Astrocyte of the cerebellum (primary cell): ENCODE measurements around the gene SCO2.
A peak's percentile ranks its signal among the peaks of the same experiment; 100 is the strongest.

Experiments used
- DNase-seq: peaks from one replicate; pipeline ENCODE4 v3.0.0-alpha.2; 2011; ENCODE audit warnings: low read depth
- H3K4me3 ChIP-seq: 2 replicates; pipeline ENCODE4 v1.5.1; 2011; ENCODE audit warnings: mild to moderate bottlenecking, low read depth, low read length, moderate library complexity
- in situ Hi-C: cut with HindIII; loops from 2 replicates; pipeline ENCODE4 v1.10.0; 2017; ENCODE audit warnings: low sequenced_read_pairs
- TF ChIP-seq, protein P1 (sequence below): IDR thresholded peaks from 2 replicates; pipeline ENCODE4 v1.5.1; 2012; ENCODE audit warnings: low read length, low read depth, moderate library complexity, mild to moderate bottlenecking; ENCODE audit errors: missing control alignments

SCO2 gene

DNA sequence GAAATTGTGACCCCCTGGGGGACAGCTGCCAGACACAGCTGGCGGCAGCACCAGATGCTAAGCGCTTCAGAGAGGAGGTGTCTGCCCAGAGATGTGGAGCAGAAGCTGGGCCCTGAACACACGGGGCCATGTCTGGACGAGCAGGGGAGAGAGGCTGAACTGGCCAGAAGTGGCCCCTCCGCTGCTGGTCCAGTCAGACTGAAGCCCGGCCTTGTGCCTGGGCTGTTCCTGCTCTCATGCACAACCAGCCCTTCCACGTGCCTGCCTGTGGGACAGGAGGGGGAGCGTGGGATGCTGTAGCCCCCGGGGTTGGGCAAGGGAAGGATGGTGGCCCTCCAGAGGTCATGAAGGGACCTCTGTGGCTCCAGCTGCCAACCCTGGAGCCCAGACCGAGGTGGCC lies 42.3 kb downstream of the SCO2 start:
- H3K4me3 ChIP-seq = no peak overlapping the region
- TF ChIP-seq, protein P1, sequence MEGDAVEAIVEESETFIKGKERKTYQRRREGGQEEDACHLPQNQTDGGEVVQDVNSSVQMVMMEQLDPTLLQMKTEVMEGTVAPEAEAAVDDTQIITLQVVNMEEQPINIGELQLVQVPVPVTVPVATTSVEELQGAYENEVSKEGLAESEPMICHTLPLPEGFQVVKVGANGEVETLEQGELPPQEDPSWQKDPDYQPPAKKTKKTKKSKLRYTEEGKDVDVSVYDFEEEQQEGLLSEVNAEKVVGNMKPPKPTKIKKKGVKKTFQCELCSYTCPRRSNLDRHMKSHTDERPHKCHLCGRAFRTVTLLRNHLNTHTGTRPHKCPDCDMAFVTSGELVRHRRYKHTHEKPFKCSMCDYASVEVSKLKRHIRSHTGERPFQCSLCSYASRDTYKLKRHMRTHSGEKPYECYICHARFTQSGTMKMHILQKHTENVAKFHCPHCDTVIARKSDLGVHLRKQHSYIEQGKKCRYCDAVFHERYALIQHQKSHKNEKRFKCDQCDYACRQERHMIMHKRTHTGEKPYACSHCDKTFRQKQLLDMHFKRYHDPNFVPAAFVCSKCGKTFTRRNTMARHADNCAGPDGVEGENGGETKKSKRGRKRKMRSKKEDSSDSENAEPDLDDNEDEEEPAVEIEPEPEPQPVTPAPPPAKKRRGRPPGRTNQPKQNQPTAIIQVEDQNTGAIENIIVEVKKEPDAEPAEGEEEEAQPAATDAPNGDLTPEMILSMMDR = no peak
- in situ Hi-C loops = loop anchor here (10.0 kb wide), 1 partner anchor 128 kb away; no protein-coding TSS in a partner anchor
- DNase-seq = no peak

DNA sequence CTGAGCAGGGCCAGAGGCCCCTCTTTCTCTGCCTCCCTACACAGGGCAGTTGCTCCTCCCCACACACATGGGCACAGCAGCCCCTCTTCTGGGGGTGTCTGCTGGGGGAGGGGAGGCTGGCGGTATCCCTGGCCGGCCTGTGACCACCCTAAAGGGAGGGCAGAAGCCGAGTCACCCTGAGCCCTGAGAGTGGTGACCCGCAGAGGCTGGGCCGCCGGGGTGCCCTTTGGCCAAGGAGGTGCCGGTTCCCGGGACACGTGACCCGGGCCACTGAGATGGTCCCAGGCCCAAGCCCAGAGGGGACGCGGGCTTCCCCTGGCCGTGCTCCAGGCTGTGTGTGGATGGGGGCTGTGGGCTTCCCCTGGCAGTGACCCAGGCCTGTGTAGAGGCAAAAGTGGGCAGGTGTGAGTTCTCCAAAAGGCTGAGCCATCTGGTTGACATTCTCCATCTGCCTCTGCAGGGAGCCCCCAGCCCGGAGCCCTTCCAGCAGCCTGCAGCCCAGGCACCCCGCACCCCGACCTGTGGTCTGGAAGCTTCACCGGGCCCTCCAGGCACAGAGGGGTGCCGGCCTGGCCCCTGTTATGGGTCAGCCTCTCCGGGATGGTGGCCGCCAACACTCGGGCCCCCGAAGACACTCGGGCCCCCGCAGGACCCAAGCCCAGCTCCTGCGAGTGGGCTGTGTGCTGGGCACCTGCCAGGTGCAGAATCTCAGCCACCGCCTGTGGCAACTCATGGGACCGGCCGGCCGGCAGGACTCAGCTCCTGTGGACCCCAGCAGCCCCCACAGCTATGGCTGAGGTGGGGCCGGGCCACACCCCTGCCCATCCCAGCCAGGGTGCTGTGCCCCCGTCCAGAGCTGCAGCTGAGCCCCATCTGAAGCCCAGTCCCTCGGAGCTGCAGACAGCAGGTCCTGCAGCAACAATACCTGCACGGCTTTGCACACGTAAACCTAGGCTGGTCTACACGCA lies 43.0 kb downstream of the SCO2 start:
- no peak for DNase-seq
- TF ChIP-seq, protein P1 = no peak
- H3K4me3 ChIP-seq = peak overlapping the region; percentile 34
- in situ Hi-C loops = loop anchor here (10.0 kb wide), 1 partner anchor 128 kb away; no protein-coding TSS in a partner anchor

DNA sequence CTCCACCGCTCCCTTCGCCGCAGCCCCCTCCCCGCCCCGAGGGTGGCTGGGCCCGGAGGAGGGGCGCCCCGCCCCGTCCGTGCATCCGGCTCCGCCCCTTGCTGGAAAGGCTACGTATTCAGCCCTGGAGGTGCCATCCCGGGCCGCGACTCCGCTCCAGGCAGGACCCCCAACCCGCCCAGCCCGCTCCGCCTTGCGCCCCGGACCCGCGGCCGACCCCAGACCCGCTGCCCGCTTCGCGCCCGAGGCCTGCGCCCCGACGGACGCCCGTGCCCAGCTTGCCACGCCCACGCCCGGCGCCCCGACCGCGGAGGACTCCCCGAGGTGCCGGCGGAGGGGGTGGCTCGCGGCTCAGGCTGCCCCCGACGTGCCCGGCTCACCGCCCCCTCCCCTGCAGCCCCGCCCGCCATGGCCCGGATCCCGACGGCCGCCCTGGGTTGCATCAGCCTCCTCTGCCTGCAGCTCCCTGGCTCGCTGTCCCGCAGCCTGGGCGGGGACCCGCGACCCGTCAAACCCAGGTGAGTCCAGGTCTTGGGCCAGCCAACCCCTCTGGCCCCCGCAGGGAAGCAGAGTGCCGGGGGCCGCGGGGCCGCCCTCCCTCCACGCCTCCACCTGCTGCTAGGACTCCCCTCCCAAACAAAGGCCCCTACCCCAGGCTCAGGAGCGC lies 43.8 kb downstream of the SCO2 start, which contains the start of gene ADM2:
TSS of gene ADM2 (plus strand) at position 104 of the 667 bp plus-strand sequence. CDS start at position 409, 305 bp downstream.
- peak within 1 kb of the TSS; percentile 34 for H3K4me3 ChIP-seq
- in situ Hi-C loops = loop anchor here (10.0 kb wide), 1 partner anchor 127 kb away; no protein-coding TSS in a partner anchor

DNA sequence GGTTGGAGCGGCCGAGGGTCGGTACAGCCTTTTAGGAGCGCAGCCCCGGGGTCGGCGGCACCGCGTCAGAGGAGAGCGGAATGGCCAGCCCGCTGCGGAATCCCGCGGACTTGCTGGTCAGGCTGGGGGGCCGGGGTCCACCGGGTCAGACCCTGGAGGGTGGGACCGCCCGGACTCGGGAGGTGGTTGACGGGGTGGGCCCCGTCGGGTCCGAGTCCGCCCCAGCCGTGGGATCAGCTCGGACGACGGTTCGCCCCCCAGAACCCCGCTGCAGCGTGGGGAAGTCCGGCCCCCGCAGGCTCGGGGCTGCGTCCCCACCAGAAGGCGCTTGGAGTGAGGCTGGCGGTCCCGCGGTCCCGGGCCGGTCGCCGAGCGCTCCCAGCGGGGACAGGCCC lies 44.4 kb downstream of the SCO2 start:
- TF ChIP-seq, protein P1 = no peak
- in situ Hi-C loops = loop anchor here (10.0 kb wide), 1 partner anchor 126 kb away; no protein-coding TSS in a partner anchor
- no peak for DNase-seq
- H3K4me3 ChIP-seq = peak overlapping the region; percentile 34

More for the DNA sequence above, 43.8 kb downstream of the SCO2 start, which contains the start of gene ADM2:
- no peak for DNase-seq
- TF ChIP-seq, protein P1 = no peak

DNA sequence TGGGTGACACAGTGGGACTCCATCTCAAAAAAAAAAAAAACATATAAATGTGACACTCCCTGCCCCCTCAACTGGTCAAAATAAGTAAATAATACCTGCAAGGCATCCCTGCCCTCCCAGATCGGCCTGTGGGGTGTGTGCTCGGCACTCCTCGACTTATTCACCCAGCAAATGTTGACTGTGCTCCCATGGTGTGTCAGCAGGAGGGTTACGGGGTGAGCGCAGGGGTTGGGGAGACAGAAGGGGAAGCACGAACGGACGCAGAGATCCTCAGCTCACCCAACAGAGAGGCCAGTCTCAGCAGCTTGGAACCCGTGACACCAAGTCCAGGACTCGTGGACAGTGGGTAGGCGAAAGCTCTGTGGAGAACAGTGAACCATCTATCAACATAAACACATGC lies 45.7 kb downstream of the SCO2 start:
- in situ Hi-C loops = loop anchor here (10.0 kb wide), 1 partner anchor 125 kb away; no protein-coding TSS in a partner anchor
- no peak overlapping the region for H3K4me3 ChIP-seq
- DNase-seq = no peak
- TF ChIP-seq, protein P1 = no peak

DNA sequence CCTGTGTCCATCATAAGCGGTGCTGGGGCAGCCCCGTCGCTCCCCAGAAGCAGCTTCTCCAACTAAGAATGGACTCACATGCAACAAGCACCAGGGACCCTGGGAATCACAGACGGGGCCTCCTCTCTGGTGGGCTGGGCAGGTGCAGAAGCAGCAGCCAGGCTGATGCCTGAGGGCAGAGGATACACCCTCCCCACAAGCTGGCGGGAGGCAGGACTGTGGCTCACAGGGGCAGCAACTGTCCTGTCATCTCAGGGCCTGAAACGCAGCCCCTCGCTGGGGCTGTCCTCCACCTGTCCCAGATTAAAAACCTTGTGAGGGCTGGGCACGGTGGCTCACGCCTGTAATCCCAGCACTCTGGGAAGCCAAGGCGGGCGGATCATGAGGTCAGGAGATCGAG lies 47.5 kb downstream of the SCO2 start:
- H3K4me3 ChIP-seq = no peak overlapping the region
- TF ChIP-seq, protein P1 = no peak
- in situ Hi-C loops = no loop called here
- DNase-seq = no peak
